Measurements from ENCODE around the gene BTBD7. TPM values are rescaled to one million over a fixed set of nuclear protein-coding genes. Genes with fewer than 3 reads are reported as not detected.
A peak's percentile ranks its signal among the peaks of the same experiment; 100 is the strongest.

Gene BTBD7
- total and polyA plus RNA-seq, 3 experiments from 2014 or later: 9.6 to 25.7 (median 25.2) TPM

- Mint-ChIP-seq H3K4me1 (peaks cover 47 to 60% (median 58%) of the 10 kb centered on the region in 3 donors), H3K9me3 (no peaks in the 10 kb centered on the region), H3K36me3 (peaks cover 0 to 10% (median 0%) of the 10 kb centered on the region in 3 donors), H3K27ac (peak overlapping the region in 7 of 8 donors; percentile 93 to 99 (median 95)), H3K4me3 (peak overlapping the region; percentile 92 to 97 (median 94)), H3K27me3 (peaks cover 0 to 6% of the 10 kb centered on the region in 2 donors)
- H3K4me3 ChIP-seq (ENCODE audit: low read length): peak overlapping the region; percentile 65
- CTCF ChIA-PET: no interaction called here
- POLR2A ChIA-PET: interaction anchor here (0.9 kb wide), 1 partner anchor 148 kb away, joined by 3 read pairs; the partner anchor contains the start of genes LYSET and MOAP1
- peak in 3 of 5 donors; percentile 19 to 54 (median 34) for DNase-seq
- no peaks in the 10 kb centered on the region for H3K27me3 ChIP-seq (ENCODE audit: insufficient read depth, low read length, poor library complexity, severe bottlenecking)
- H3K9me3 ChIP-seq (ENCODE audit: low read length): no peaks in the 10 kb centered on the region
- H3K36me3 ChIP-seq (ENCODE audit: insufficient read depth, low read length): no peaks in the 10 kb centered on the region
- H3K4me1 ChIP-seq (ENCODE audit: insufficient read depth, low read length): peaks cover 29% of the 10 kb centered on the region
- peak overlapping the region; percentile 85 for H3K27ac ChIP-seq (ENCODE audit: low read depth, low read length)
These were observed 411 bp downstream of the BTBD7 start for GRCh38 chr14:93332397-93332852.

- H3K4me1 ChIP-seq (ENCODE audit: insufficient read depth, low read length): peaks cover 29% of the 10 kb centered on the region
- peak overlapping the region; percentile 91 to 95 (median 94) for H3K4me3 Mint-ChIP-seq
- peaks cover 0 to 10% (median 0%) of the 10 kb centered on the region in 3 donors for H3K36me3 Mint-ChIP-seq
- H3K27ac ChIP-seq (ENCODE audit: low read depth, low read length): peak overlapping the region; percentile 85
- no peaks in the 10 kb centered on the region for H3K36me3 ChIP-seq (ENCODE audit: insufficient read depth, low read length)
- peak overlapping the region; percentile 91 to 97 (median 94) for H3K27ac Mint-ChIP-seq
- H3K9me3 Mint-ChIP-seq: no peaks in the 10 kb centered on the region
- no peaks in the 10 kb centered on the region for H3K27me3 ChIP-seq (ENCODE audit: insufficient read depth, low read length, poor library complexity, severe bottlenecking)
- no peak for DNase-seq
- H3K9me3 ChIP-seq (ENCODE audit: low read length): no peaks in the 10 kb centered on the region
- POLR2A ChIA-PET: interaction anchor here (0.9 kb wide), 1 partner anchor 147 kb away, joined by 3 read pairs; the partner anchor contains the start of genes LYSET and MOAP1
- H3K27me3 Mint-ChIP-seq: peaks cover 0 to 6% of the 10 kb centered on the region in 2 donors
- peak overlapping the region; percentile 65 for H3K4me3 ChIP-seq (ENCODE audit: low read length)
- H3K4me1 Mint-ChIP-seq: peaks cover 50 to 66% (median 62%) of the 10 kb centered on the region in 3 donors
- CTCF ChIA-PET: no interaction called here
These were observed 974 bp downstream of the BTBD7 start for GRCh38 chr14:93331728-93332396.

GRCh38 chr14:93331002-93331727 lies 1.7 kb downstream of the BTBD7 start:
- no peaks in the 10 kb centered on the region for H3K36me3 ChIP-seq (ENCODE audit: insufficient read depth, low read length)
- H3K9me3 Mint-ChIP-seq: no peaks in the 10 kb centered on the region
- POLR2A ChIA-PET: no interaction called here
- no peak overlapping the region for H3K27ac ChIP-seq (ENCODE audit: low read depth, low read length)
- H3K36me3 Mint-ChIP-seq: peaks cover 0 to 10% (median 0%) of the 10 kb centered on the region in 3 donors
- H3K4me1 Mint-ChIP-seq: peaks cover 50 to 71% (median 62%) of the 10 kb centered on the region in 3 donors
- no peak for DNase-seq
- H3K27me3 Mint-ChIP-seq: peaks cover 0 to 6% of the 10 kb centered on the region in 2 donors
- CTCF ChIA-PET: no interaction called here
- no peaks in the 10 kb centered on the region for H3K9me3 ChIP-seq (ENCODE audit: low read length)
- H3K27ac Mint-ChIP-seq: peak overlapping the region in 7 of 8 donors; percentile 18 to 95 (median 37)
- H3K27me3 ChIP-seq (ENCODE audit: insufficient read depth, low read length, poor library complexity, severe bottlenecking): no peaks in the 10 kb centered on the region
- peaks cover 29% of the 10 kb centered on the region for H3K4me1 ChIP-seq (ENCODE audit: insufficient read depth, low read length)
- no peak overlapping the region for H3K4me3 ChIP-seq (ENCODE audit: low read length)
- peak overlapping the region; percentile 91 to 95 (median 94) for H3K4me3 Mint-ChIP-seq

DNA sequence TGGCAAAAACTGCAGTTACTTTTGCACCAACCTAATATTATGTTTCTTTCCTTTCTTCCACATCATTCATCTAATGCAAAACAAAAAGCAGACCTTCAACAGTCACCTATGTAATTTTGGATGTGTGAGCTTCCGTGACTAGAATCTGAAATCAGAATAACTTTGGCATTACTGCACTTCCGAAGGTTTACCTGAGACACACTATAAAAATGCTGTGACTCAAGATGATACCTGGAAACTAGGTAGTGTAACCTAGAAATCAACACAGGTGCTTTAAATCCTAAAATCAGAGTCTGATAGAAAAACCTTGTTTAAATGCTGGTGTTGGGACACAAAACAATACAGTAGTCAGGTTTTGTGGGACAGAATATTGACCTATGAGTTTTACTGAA lies 2.2 kb downstream of the BTBD7 start:
- Mint-ChIP-seq H3K4me3 (peak overlapping the region; percentile 91 to 95 (median 94)), H3K27ac (peak overlapping the region in 3 of 8 donors; percentile 4 to 95 (median 77)), H3K4me1 (peaks cover 50 to 72% (median 62%) of the 10 kb centered on the region in 3 donors), H3K36me3 (peaks cover 0 to 10% (median 0%) of the 10 kb centered on the region in 3 donors), H3K9me3 (no peaks in the 10 kb centered on the region), H3K27me3 (peaks cover 0 to 6% of the 10 kb centered on the region in 2 donors)
- Histone ChIP-seq H3K27ac (ENCODE audit: low read depth, low read length) (no peak overlapping the region), H3K4me1 (ENCODE audit: insufficient read depth, low read length) (peaks cover 29% of the 10 kb centered on the region), H3K4me3 (ENCODE audit: low read length) (no peak overlapping the region), H3K27me3 (ENCODE audit: insufficient read depth, low read length, poor library complexity, severe bottlenecking) (no peaks in the 10 kb centered on the region), H3K9me3 (ENCODE audit: low read length) (no peaks in the 10 kb centered on the region), H3K36me3 (ENCODE audit: insufficient read depth, low read length) (no peaks in the 10 kb centered on the region)
- no peak for DNase-seq
- ChIA-PET CTCF (no interaction called here), POLR2A (no interaction called here)

DNA sequence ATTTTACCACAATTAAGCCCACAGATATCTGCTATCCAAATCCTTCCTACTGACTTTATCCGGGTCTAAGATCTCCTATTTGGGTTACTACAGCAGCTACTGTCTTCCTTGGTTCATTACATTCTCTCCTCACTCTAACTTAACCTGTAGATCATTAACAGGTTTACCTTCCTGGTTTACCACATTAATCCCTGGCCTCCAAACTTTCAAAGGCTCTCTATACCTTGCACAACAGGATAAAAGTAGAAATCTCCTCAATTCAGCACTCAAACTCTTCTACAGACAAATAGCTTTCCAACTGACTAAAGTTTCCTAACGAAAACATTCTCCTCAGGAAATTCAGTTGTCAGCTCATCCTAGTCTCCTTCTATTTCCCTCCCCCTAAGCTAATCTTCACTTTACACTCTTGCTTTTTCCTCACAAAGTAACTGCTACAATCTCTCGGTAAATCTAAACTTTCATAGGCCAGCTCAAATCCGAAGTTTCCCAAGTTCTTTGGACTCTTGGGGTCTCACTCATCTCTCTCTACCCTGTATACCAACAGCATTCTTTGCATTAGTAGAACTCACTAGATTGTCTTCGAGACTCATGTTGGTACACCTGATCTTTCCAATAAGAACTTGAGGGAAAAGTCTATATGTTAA lies 2.7 kb downstream of the BTBD7 start:
- DNase-seq: no peak
- peaks cover 52 to 77% (median 67%) of the 10 kb centered on the region in 3 donors for H3K4me1 Mint-ChIP-seq
- H3K4me3 ChIP-seq (ENCODE audit: low read length): no peak overlapping the region
- H3K27me3 Mint-ChIP-seq: peaks cover 0 to 6% of the 10 kb centered on the region in 2 donors
- peaks cover 0 to 12% (median 0%) of the 10 kb centered on the region in 3 donors for H3K36me3 Mint-ChIP-seq
- ChIA-PET POLR2A (no interaction called here), CTCF (no interaction called here)
- no peaks in the 10 kb centered on the region for H3K9me3 ChIP-seq (ENCODE audit: low read length)
- peaks cover 29% of the 10 kb centered on the region for H3K4me1 ChIP-seq (ENCODE audit: insufficient read depth, low read length)
- peak overlapping the region in 4 of 7 donors; percentile 0 to 95 (median 12) for H3K4me3 Mint-ChIP-seq
- no peaks in the 10 kb centered on the region for H3K36me3 ChIP-seq (ENCODE audit: insufficient read depth, low read length)
- no peaks in the 10 kb centered on the region for H3K27me3 ChIP-seq (ENCODE audit: insufficient read depth, low read length, poor library complexity, severe bottlenecking)
- H3K27ac Mint-ChIP-seq: peak overlapping the region in 4 of 8 donors; percentile 2 to 24 (median 10)
- no peak overlapping the region for H3K27ac ChIP-seq (ENCODE audit: low read depth, low read length)
- no peaks in the 10 kb centered on the region for H3K9me3 Mint-ChIP-seq

- DNase-seq: no peak
- Histone ChIP-seq H3K9me3 (ENCODE audit: low read length) (no peaks in the 10 kb centered on the region), H3K27ac (ENCODE audit: low read depth, low read length) (no peak overlapping the region), H3K36me3 (ENCODE audit: insufficient read depth, low read length) (no peaks in the 10 kb centered on the region), H3K27me3 (ENCODE audit: insufficient read depth, low read length, poor library complexity, severe bottlenecking) (no peaks in the 10 kb centered on the region), H3K4me1 (ENCODE audit: insufficient read depth, low read length) (peaks cover 24% of the 10 kb centered on the region), H3K4me3 (ENCODE audit: low read length) (no peak overlapping the region)
- Mint-ChIP-seq H3K9me3 (no peaks in the 10 kb centered on the region), H3K4me3 (no peak overlapping the region), H3K4me1 (peaks cover 49 to 80% (median 68%) of the 10 kb centered on the region in 3 donors), H3K27ac (no peak overlapping the region), H3K36me3 (peaks cover 0 to 24% (median 10%) of the 10 kb centered on the region in 3 donors), H3K27me3 (peaks cover 0 to 6% of the 10 kb centered on the region in 2 donors)
- POLR2A ChIA-PET: no interaction called here
- CTCF ChIA-PET: no interaction called here
These were observed 4.3 kb downstream of the BTBD7 start for GRCh38 chr14:93328546-93328945.

GRCh38 chr14:93326196-93326595 lies 6.6 kb downstream of the BTBD7 start:
- Histone ChIP-seq H3K27me3 (ENCODE audit: insufficient read depth, low read length, poor library complexity, severe bottlenecking) (no peaks in the 10 kb centered on the region), H3K4me3 (ENCODE audit: low read length) (no peak overlapping the region), H3K27ac (ENCODE audit: low read depth, low read length) (no peak overlapping the region), H3K9me3 (ENCODE audit: low read length) (no peaks in the 10 kb centered on the region), H3K4me1 (ENCODE audit: insufficient read depth, low read length) (peaks cover 14% of the 10 kb centered on the region), H3K36me3 (ENCODE audit: insufficient read depth, low read length) (no peaks in the 10 kb centered on the region)
- Mint-ChIP-seq H3K4me3 (no peak overlapping the region), H3K4me1 (peaks cover 52 to 86% (median 66%) of the 10 kb centered on the region in 3 donors), H3K9me3 (no peaks in the 10 kb centered on the region), H3K27me3 (peaks cover 0 to under 1% of the 10 kb centered on the region in 2 donors), H3K36me3 (peaks cover 0 to 19% (median 11%) of the 10 kb centered on the region in 3 donors), H3K27ac (no peak overlapping the region)
- ChIA-PET POLR2A (no interaction called here), CTCF (no interaction called here)
- no peak for DNase-seq

Measured in CD8-positive, alpha-beta memory T cell (primary cell).